Activated CD4-positive, alpha-beta T cell treated with anti-CD3 and anti-CD28 coated beads for 24 hours (primary cell): ENCODE measurements around the gene RETREG1.
A peak's percentile ranks its signal among the peaks of the same experiment; 100 is the strongest.
"Not testable (repeated sequence)": the region's sequence is repeated elsewhere in the genome, so short reads cannot be mapped to it uniquely, and the experiment has no call there.

Experiments used
- DNase-seq, 2 donors: peaks; one replicate each; pipeline ENCODE4 v3.0.0-alpha.2; 2020; ENCODE audit warnings: low read depth in 2 of 2

The RETREG1 gene

GRCh38 chr5:16616536-16617273 is at the start of gene RETREG1:
TSS of gene RETREG1 (minus strand) at chr5:16616997. CDS start at chr5:16616971, 26 bp downstream.
- DNase-seq = peak; percentile 68 to 71

- no peak for DNase-seq
These were observed 49.5 kb upstream of the RETREG1 start for GRCh38 chr5:16666130-16666882.

GRCh38 chr5:16665601-16666000 is 48.8 kb upstream of the RETREG1 start:
- DNase-seq = no peak

- DNase-seq = no peak
These were observed 47.6 kb upstream of the RETREG1 start for GRCh38 chr5:16664368-16664767.

- DNase-seq = no peak
These were observed 47.0 kb upstream of the RETREG1 start for GRCh38 chr5:16663840-16664239.

GRCh38 chr5:16661713-16662112 is 44.9 kb upstream of the RETREG1 start:
- DNase-seq = no peak

- no peak for DNase-seq
These were observed 44.2 kb upstream of the RETREG1 start for GRCh38 chr5:16660982-16661381.

- no peak for DNase-seq
These were observed 42.7 kb upstream of the RETREG1 start for GRCh38 chr5:16659536-16659935.

- no peak for DNase-seq
These were observed 39.9 kb upstream of the RETREG1 start for GRCh38 chr5:16656561-16657191.

GRCh38 chr5:16654647-16655334 is 38.0 kb upstream of the RETREG1 start:
- DNase-seq = no peak

GRCh38 chr5:16648739-16649138 is 31.9 kb upstream of the RETREG1 start:
- not testable (repeated sequence) for DNase-seq

- no peak for DNase-seq
These were observed 27.6 kb upstream of the RETREG1 start for GRCh38 chr5:16644301-16644889.

- DNase-seq = no peak
These were observed 26.1 kb upstream of the RETREG1 start for GRCh38 chr5:16642867-16643266.

- no peak for DNase-seq
These were observed 22.4 kb upstream of the RETREG1 start for GRCh38 chr5:16639206-16639605.

- DNase-seq = no peak
These were observed 11.6 kb upstream of the RETREG1 start for GRCh38 chr5:16628376-16628775.

GRCh38 chr5:16626696-16627264 is 10.0 kb upstream of the RETREG1 start:
- DNase-seq = peak in 1 of 2 donors; percentile 22

GRCh38 chr5:16625096-16625495 is 8.3 kb upstream of the RETREG1 start:
- no peak for DNase-seq

- no peak for DNase-seq
These were observed 2.3 kb upstream of the RETREG1 start for GRCh38 chr5:16619136-16619535.

- no peak for DNase-seq
These were observed 1.5 kb upstream of the RETREG1 start for GRCh38 chr5:16618138-16618897.

- DNase-seq = peak in 1 of 2 donors; percentile 29
These were observed 624 bp upstream of the RETREG1 start for GRCh38 chr5:16617274-16617968.
